SK-N-SH treated with all-trans-retinoic acid at 6 μM for 48 hours (cell line): Measurements from ENCODE around the gene MAP2K1.

Experiments used
- ARNTL ChIP-seq: fragments of 450-650 bp; formaldehyde crosslinking; IDR thresholded peaks from 2 replicates; pipeline ENCODE4 v1.5.0; 2020; ENCODE audit warnings: low read depth, mild to moderate bottlenecking, moderate library complexity, borderline replicate concordance
- BACH2 ChIP-seq: fragments of 250-450 bp; sonication (Bioruptor Pico); IDR thresholded peaks from 2 replicates; pipeline ENCODE4 v1.9.0; 2021; ENCODE audit warnings: mild to moderate bottlenecking, borderline replicate concordance
- CSDC2 ChIP-seq: fragments of 250-450 bp; sonication (Bioruptor Pico); IDR thresholded peaks from 2 replicates; pipeline ENCODE4 v1.5.0; 2020; ENCODE audit warnings: mild to moderate bottlenecking, moderate library complexity
- GLIS3 ChIP-seq: fragments of 250-450 bp; sonication (Bioruptor Pico); IDR thresholded peaks from 2 replicates; pipeline ENCODE4 v1.5.0; 2020; ENCODE audit warnings: mild to moderate bottlenecking, moderate library complexity
- PPARA ChIP-seq: fragments of 250-450 bp; sonication (Bioruptor Pico); IDR thresholded peaks from 2 replicates; pipeline ENCODE4 v1.5.0; 2020; ENCODE audit warnings: mild to moderate bottlenecking, borderline replicate concordance
- ZFP3 ChIP-seq: fragments of 250-450 bp; sonication (Bioruptor Pico); IDR thresholded peaks from 2 replicates; pipeline ENCODE4 v1.5.0; 2020; ENCODE audit warnings: mild to moderate bottlenecking, moderate library complexity
- ZFP30 ChIP-seq: fragments of 450-650 bp; formaldehyde crosslinking; IDR thresholded peaks from 2 replicates; pipeline ENCODE4 v1.5.0; 2022; ENCODE audit warnings: mild to moderate bottlenecking, moderate library complexity
- TF ChIP-seq, protein P1 (sequence below): fragments of 250-450 bp; sonication (Bioruptor Pico); IDR thresholded peaks from 2 replicates; pipeline ENCODE4 v1.5.0; 2020; ENCODE audit warnings: mild to moderate bottlenecking, moderate library complexity
- TF ChIP-seq, protein P2 (sequence below): fragments of 250-450 bp; sonication (Bioruptor Pico); IDR thresholded peaks from 2 replicates; pipeline ENCODE4 v1.5.1; 2020; ENCODE audit warnings: low read depth, mild to moderate bottlenecking, moderate library complexity

- TF ChIP-seq ZFP30 (CRISPR knock-in tag) (no peak), ZFP3 (CRISPR knock-in tag) (no peak), CSDC2 (no peak), ARNTL (CRISPR knock-in tag) (no peak), GLIS3 (no peak), BACH2 (CRISPR knock-in tag) (no peak), PPARA (CRISPR knock-in tag) (no peak)
- TF ChIP-seq, protein P1, sequence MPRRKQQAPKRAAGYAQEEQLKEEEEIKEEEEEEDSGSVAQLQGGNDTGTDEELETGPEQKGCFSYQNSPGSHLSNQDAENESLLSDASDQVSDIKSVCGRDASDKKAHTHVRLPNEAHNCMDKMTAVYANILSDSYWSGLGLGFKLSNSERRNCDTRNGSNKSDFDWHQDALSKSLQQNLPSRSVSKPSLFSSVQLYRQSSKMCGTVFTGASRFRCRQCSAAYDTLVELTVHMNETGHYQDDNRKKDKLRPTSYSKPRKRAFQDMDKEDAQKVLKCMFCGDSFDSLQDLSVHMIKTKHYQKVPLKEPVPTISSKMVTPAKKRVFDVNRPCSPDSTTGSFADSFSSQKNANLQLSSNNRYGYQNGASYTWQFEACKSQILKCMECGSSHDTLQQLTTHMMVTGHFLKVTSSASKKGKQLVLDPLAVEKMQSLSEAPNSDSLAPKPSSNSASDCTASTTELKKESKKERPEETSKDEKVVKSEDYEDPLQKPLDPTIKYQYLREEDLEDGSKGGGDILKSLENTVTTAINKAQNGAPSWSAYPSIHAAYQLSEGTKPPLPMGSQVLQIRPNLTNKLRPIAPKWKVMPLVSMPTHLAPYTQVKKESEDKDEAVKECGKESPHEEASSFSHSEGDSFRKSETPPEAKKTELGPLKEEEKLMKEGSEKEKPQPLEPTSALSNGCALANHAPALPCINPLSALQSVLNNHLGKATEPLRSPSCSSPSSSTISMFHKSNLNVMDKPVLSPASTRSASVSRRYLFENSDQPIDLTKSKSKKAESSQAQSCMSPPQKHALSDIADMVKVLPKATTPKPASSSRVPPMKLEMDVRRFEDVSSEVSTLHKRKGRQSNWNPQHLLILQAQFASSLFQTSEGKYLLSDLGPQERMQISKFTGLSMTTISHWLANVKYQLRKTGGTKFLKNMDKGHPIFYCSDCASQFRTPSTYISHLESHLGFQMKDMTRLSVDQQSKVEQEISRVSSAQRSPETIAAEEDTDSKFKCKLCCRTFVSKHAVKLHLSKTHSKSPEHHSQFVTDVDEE (CRISPR knock-in tag): no peak
- TF ChIP-seq, protein P2, sequence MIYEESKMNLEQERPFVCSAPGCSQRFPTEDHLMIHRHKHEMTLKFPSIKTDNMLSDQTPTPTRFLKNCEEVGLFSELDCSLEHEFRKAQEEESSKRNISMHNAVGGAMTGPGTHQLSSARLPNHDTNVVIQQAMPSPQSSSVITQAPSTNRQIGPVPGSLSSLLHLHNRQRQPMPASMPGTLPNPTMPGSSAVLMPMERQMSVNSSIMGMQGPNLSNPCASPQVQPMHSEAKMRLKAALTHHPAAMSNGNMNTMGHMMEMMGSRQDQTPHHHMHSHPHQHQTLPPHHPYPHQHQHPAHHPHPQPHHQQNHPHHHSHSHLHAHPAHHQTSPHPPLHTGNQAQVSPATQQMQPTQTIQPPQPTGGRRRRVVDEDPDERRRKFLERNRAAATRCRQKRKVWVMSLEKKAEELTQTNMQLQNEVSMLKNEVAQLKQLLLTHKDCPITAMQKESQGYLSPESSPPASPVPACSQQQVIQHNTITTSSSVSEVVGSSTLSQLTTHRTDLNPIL (CRISPR knock-in tag): no peak
Measured at GRCh38 chr15:66486887-66487286, 100.2 kb downstream of the MAP2K1 start.
